HG02610 (cell line): ENCODE results near the gene MMEL1.

Experiments used
- ATAC-seq: cut with Tn5 transposase; IDR thresholded peaks from one replicate; pipeline ENCODE4 v1.9.1; 2021; ENCODE audit warnings: mild to moderate bottlenecking, moderate library complexity; ENCODE audit not compliant: unreplicated experiment

The MMEL1 gene

DNA sequence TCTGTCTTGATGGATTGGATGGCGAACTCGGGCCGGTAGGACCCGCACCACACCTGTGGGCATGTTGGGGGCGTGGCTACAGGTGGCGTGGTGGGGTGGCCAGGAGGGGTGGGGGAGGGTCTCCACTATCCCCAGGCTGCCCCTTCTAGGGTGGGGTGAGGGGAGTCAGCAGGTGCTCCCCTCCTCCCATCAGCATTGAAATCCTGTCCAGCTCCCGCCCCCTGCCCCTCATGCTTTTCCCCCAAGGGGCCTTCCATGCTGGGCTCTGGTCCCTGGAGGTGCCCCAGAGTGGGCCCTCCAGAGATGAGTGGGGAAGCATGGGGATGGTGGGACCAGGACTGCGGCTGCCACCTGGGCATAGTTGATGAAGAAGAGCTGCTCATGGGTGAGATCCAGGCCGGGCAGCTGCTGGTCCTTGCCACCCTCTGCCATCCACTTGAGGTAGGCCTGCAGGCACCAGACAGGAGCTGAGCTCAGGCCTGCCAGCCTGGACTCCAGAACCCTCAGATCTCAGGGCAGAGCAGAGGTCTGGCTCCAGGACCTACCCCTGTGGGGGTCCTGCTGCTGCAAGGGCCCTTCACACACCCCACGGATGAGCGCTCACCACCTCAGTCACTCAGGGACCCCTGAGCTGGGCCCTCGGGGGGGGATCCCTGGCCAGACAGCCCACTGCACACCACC is 41.1 kb downstream of the MMEL1 start:
- ATAC-seq = no peak

DNA sequence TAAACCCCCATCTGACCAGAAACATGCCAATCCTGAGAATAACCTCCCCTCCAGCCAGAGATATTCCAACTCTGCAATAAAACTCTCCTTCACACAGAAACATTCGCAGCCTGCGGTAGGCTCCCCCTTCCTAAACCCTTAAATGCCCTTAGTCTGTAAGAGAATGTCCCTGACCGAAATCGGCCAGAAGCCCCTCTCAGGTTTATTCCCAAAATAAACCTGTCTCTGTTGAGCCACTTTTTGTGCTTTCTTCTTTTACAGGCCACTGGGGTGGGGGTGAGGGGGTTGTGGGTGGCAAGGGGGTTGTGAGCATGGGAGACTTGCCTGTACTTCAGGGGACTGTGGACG is 41.6 kb downstream of the MMEL1 start:
- ATAC-seq = no peak

DNA sequence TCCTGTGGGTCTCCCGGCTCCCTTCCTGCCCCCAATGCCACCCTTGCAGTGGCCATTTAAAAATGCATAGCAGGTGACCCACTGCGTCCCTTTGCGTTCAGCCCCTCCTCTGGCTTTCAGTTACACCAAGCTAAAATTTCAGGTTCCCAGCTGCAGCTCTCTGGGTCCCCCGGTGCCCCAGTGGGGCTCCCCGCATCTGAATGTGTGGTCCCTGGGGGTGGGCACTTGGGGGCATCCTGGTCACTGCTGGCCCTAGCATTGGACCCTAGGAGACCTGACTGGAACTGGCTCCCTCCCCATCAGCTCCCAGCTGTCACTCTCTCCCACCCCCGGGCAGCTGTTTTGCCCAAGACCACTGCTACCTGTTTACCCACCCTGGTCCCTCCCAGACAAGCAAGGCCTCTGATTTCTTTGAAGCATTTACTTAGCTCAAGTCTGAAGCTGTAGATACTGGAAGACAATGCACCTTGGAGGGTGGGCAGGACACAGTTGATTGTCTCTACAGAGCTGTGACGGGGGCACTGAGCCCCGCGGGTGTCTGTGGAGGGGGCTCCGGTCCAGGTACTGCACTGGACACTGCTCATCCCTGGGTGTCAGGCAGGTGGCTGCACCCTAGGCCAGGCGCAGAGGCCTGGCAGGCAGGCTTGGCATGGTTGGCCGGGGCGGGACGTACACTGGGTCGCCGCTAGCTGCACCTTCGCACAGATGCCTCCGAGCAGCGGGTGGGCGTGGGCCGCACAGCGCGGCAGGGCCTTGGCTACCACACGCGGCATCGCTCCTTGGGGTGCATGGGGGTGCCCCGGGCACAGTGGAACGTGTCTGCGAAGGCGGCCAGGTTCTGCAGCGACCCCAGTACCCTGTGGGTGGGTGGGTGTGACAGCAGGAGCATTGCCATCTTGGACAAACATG is 42.3 kb downstream of the MMEL1 start:
- ATAC-seq = no peak

DNA sequence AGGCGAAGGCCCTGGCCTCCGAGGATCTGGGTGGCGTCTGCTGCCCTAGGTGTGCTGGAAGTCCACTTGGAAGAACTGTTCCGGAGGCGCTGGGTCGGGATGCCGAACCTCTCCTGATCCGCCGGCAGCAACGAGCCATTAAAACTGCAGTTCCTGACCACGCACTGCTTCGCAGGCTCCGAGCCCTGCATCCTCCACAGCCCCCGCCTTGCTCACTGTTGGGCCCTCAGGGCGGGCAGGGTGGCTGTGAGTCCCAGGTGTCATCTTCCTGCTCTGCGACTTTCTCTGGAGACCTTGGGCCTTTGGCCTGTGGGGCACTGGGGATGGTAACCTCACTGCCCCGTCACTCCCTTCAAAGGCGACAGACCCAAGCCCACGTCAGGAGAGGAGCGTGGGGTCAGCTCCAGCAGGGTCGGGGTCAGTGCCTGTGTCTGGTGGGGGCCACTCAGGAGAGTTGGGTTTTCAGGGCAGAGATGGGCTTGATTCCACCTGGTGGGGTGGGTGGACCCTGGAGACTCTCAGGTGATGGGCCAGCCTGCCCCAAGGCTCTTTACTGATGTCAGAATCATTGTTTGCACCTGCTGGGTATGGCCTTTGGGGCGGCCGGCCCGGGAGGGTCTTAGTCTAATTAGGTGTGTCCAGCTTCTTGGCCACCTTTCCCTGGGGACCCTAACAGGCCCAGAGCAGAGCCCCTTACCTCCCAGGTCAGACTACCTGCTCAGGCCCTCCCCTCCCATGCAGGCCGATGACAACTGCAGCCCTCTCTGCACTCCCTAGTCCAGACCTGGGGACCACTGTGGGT is 43.2 kb downstream of the MMEL1 start:
- no peak for ATAC-seq

DNA sequence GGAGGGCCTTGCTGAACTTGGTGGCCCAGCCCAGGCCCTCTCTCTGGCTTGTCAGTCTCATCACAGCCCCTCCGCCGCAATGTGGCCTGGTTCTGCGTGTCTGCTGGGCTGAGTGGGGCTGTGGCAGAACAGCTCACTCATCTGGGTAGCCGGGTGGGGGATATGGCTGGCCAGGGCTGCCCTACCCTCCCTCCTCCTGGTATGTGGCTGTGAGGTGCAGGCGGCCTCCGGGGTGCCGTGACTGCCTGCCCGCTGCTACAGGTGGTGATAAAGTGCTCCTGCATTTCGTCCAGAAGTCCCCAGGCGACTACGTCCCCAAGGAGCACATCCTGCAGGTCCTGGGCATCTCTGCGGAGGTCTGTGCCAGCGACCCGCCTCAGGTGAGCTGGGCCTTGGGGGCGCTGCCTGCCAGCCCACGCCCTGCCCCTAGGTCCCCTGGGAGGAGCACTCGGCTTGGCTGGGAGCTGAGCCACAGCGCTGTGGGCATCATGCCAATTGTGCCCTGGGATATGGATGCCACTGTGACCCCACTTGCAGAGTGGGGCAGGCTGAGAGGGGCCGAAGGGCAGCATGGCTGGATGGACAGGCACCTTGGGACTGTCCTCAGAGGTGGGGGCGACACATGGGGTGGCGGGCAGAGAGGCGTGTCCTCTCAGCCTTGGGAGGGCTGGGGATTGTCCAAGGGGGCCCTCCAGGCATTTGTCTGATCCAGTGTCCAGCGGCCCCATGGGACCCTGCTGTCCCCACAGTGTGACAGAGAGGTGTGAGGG is 44.0 kb downstream of the MMEL1 start:
- ATAC-seq = no peak

DNA sequence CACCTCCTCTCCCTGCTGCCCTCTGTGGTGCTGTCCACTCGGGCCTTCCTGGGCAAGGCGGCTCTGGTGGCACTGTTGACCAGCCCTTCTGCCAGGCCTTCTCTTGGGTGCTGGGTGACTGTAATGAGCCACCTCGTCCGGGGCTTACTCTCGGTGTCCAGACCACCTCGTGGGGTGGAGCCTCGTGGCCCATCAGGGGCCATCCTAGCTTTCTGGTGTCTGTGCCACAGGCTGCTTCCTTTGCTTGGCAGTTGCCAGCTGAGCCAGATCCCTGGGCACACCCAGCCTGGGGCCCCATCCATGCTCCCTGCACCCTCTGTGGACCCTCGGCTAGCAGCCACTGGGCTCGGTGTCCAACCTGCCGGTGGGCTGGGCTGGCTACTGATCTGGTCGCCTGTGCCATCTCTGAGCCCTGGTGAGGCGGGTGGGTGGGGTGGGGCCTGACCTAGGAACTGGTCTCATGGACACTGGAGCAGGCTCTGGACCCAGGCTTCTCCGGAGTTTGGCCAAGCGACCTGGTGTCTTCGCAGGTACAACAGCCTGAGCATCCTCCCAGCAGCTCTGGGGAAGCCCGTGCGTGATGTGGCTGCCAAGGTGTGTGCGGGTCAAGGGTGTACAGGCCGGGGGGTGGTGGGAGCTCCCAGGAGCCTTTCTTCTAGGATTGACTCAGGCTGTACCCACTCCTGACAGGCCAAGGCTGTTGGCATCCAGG is 44.8 kb downstream of the MMEL1 start:
- ATAC-seq = no peak

DNA sequence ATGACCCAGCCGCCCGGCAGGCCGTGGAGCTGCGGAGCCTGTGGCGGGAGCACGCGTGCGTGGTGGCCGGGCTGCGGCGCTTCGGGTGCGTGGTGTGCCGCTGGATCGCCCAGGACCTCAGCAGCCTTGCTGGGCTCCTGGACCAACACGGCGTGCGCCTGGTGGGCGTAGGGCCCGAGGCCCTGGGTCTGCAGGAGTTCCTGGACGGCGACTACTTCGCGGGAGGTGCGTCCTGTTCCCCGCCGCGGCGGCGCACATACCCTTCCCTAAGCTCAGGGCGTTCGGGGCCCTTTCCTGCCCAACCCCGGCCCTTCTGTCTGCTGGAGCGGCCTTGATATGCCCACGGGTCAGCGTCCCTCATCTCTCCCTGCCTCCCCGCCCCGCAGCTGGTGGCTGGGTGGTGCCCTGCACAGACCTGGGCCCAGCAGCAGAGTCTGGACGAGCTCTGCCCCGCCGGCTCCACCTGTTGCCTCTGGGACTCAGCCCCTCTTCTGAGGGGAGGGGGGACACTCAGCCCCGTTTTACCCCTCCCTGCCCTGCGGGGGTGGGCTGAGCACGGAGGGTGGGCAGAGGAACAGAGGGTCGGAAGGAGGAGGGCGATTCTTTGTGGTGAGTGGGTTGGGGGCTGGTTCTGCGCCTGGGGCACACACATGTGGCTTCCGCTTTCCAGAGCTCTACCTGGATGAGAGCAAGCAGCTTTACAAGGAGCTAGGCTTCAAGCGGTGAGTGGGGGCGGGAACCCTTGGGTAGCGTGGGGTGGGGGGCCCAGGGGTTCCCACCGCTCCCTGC is 45.6 kb downstream of the MMEL1 start:
- no peak for ATAC-seq

DNA sequence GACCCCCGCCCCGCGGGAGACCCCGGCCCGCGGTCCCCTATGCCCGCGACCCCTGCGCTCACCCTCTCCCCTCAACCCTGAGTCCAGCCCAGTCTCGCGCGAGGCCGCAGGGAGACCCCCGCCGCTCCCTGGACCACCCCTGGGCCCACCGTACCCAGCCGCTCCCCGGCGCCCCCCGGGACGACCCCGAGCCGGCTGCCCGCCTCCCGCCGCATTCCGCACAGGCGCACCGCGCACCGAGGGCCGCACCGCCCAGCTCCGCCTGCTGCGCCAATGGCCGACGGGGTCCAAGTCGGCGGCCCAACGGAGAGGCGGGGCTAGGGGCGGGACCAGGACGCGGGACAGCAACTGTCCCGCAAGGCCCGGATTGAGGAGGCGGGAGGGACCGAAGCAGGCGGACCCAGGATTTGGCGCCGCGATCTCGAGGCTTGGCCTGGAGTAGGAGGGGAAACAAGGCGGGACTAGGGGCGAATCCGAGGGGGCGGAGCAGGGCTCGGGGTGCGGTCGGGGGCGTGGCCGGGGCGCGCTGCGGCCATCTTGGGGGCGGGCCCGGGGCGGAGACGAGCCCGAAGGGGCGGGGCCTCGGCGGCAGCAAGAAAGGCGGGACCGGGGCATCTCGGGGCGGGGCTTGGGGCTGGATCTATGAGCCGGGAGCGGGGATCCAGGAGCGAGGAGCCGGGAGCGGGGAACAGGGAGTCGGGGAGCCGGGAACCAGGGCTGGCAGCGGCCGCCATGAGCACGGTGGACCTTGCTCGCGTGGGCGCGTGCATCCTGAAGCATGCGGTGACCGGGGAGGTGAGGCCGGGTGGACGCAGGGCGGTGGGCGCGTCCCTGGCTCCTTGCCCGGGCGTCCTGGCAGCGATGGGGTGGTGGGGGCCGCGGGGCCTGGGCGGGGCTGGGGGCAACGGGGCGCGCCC is 46.4 kb downstream of the MMEL1 start, which contains the start of gene PRXL2B:
TSS of gene PRXL2B (plus strand) at position 624 of the 917 bp plus-strand sequence. CDS start at position 733, 109 bp downstream.
- ATAC-seq = peak; percentile 63

DNA sequence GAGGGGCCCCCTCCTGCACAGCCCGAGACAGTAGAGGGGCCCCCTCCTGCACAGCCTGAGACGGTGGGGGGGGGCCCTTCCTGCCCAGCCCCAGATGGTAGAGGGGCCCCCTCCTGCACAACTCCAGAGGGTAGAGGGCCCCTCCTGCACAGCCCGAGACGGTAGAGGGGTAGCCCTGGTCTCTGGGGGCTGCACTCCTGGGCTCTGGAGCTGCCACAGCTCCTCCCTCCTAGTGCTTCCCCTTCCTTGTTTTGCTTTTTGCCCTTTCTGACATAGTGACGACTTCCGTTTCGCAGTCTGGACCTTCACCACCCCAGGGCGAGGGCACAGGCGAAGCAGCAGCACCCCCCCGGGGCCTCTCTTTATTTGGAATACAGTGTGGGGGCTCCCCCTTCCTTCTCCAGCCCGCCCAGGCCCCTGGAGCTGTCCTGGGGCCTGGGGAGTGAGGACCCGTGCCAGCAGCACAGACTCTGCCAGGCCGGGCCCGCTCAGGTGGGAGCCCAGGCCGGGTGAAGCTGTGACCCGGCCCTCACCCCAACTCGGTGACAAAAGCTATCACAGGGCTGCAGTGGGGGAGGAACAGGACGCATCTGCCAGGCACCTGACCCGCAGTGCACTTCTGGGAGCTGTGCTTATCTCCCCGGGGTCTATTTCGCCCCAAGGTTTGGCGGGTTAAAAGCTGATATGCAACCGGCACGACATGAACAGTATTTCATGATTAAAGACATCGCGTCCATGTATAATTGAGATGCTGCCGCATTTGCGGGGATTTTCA is 47.3 kb downstream of the MMEL1 start:
- ATAC-seq = peak; percentile 21

DNA sequence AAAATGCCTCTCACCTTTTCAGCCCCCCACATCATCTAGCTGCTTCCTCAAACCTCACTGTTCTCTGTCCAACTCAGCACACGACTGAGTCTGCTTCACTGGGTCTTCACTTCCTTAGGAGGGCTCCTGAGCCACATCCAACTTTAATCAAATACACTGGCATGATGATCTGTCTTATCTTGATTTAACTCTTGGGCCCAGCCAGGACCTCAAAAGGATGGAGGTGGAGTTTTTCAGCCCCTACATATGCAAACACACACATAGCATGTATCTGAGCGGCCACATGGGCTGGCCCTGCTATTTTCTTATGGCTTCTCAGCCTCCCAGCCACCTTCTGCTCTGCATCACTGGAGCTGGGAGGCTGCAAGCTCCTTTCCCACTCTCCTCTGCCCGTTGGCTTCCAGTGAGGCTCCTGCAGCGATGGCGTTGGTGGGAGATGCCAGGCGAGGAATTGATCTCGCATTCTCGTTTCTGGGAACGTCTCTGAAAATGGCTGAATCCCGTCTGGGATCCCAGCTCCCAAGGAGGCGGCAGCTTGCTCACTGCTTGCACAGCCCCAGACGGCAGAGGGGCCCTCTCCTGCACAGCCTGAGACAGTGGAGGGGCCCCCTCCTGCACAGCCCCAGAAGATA is 48.0 kb downstream of the MMEL1 start:
- ATAC-seq = no peak

DNA sequence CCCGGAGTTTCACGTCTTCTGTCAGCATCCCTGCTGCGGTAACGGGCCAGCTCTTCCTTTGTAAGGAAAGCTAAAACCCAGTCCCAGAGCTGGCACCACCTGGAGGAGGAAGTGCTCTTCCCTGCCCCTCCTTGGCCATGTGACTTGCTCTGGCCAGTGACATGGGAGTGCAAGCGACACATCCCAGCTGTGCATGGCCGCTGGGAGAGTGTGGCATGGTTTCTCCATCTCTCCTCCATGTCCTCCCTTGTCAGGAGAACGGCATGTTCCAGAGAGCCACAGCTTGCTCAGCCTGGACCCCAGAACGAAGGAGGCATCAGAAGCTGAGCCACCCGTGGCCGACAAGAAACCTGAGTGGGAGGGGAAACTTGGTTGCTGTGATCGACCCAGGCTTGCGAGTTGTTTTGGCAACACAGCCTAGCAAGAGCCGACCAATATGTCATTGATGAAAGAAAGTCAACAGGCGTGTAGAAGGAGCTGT is 48.9 kb downstream of the MMEL1 start:
- ATAC-seq = no peak

DNA sequence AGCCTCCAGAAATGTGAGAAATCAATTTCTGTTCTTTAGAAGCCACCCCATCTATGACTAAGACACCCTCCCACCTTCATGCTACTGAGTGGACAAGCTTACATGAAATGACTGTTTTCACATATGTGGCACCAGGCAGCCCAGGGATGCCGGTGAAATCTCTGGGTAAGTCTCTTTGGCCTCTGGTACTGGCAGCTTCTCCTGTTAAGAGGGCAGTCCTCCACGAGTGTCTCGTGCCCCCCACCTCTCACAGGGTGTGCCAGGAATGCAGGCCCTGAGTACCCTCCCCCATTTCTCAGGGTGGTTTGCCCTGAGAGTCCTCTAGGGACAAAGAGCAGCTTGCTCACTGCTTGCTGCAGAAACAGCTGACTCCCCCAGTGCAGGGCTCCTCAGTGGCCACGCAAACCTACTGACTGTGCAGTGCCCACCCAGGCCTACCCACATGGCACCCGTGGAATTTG is 49.5 kb downstream of the MMEL1 start:
- no peak for ATAC-seq

DNA sequence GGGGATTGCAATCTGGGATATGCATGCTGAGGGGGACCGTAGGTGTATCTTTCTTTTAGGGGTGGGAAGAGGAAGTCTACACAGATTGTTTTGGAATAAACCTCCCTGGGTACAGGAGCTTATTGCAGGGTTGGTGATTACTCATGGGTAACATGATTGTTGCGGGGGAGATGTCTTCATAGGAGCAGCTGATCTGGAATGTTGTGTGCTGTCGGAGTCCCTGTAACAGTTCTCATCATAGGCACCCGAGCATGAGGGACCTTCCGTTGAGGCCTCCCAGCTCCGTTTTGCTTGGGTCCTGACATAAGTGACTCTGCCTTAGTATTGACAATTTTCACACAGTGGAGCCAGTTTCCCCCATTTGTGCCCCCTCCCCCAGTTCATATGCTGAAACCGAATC is 50.4 kb downstream of the MMEL1 start:
- ATAC-seq = no peak

DNA sequence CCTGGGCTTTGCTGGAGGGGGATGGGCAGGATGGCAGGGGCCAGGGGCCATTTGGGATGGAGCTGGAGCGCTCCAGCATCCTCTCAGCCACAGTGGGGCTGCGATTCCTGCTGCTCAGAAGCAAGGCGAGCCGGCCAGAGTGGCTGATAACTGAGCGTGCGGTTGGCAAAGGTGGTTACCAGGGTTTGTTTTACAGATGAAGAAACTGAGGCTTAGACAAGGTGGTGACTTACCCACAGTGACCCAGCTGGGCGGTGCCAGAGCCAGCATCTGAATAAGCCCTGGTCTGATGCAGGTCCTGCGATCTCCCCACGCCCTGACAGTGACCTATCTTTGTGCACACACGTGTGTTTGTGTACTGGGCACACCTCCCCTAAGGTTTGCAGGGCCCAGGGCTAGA is 52.1 kb downstream of the MMEL1 start:
- no peak for ATAC-seq

DNA sequence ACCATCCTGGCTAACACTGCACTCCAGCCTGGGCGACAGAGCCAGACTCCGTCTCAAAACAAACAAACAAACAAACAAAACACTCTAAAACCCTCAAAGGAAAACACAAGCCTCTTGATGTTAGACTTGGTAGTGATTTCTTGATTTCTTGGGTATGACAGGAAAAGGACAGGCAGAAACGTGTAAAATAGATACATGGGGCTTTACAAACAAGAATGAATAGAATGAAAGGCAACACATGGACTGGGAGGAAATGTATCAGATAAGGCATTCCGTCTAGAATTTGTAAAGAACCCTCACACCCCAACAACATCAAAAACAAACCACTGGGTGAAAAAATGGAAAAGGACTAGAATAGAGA is 54.1 kb downstream of the MMEL1 start:
- no peak for ATAC-seq

DNA sequence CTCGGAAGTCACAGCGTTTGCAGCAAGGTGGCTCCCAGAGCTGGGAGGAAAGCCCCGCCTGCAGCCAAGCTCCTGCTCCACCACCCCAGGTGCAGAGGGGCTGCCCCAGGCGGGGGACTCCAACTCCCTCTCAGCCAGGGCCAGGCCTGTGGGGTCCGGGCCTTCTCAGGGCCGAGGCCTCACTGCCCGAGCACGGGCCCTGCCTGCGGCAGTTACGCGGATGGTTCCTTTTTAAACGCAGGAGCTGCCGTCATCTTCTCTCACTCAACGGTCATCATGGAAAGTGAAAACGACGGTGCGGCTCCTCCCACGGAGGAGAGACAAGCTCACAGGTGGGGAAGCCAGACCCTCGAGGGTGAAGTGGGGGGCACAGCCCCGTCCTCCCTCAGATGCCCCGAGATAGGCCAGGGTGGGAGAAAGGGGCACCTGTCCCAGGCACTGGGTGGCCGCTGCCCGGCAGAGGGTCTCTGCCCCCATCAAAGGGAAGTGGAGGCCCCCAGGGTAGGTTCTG is 55.2 kb downstream of the MMEL1 start:
- peak; percentile 40 for ATAC-seq
